NCI-H510A (cell line): ENCODE measurements around the gene HHLA2.

ENCODE experiments used
- DNase-seq: peaks from one replicate; lab custom pipeline; 2025; lab: John Stamatoyannopoulos, UW

The HHLA2 gene

GRCh38 chr3:108300103-108300849 is 3.9 kb downstream of the HHLA2 start:
- no peak for DNase-seq

DNA sequence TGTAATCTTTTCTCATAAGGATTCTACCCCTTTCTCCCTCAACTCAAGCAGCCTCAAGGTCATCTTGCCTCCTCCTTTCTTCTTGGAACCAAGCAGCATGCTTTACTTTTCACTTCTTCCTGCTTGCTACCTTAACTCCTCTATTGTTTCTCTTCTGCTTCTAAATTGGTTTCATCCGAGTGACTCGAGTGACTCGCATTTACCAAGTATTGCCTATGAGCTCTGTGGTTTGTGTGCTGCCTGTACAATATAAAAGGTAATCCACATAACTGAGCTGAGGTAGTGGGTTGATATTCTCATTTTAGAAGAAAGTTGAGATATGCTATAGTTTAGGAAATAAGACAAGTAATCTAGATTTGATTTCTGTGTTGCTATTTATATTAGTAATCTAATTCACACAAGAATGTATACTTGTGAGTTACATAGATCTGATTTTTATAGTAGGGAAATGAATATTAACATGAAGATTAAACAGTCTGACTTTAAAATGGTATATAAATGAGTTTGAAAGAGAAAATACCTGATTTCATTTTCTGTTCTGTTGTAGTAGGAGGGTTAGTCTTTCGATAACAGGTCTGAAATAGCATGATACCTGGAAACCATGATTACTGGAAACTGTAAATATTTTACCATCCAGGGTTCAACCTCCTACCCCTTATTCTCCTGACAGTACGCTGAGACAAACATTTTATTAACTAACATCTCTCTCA is 5.5 kb downstream of the HHLA2 start:
- no peak for DNase-seq

GRCh38 chr3:108302570-108302969 is 6.2 kb downstream of the HHLA2 start:
- DNase-seq, result no peak

GRCh38 chr3:108305484-108306172 is 9.3 kb downstream of the HHLA2 start:
- no peak for DNase-seq

DNA sequence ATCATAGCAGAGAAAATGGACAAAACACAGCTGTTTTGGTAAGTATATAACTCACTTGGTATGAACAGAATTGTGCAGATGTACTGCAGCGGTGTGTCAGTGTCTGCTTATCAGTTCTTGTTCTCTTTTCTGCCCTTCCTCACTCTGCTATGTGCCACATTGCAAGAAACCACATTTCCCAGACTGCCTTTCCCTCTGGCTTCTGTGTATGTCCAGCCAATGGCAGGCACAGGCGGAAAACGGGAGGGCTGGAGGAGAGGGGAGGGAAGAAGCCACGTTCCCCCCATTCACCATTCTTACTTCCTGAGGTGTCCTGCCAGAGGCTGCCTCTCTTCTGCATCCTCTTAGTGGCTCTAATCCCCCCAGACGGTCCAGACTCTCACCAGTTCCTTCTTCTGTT is 15.4 kb downstream of the HHLA2 start:
- DNase-seq, result no peak

DNA sequence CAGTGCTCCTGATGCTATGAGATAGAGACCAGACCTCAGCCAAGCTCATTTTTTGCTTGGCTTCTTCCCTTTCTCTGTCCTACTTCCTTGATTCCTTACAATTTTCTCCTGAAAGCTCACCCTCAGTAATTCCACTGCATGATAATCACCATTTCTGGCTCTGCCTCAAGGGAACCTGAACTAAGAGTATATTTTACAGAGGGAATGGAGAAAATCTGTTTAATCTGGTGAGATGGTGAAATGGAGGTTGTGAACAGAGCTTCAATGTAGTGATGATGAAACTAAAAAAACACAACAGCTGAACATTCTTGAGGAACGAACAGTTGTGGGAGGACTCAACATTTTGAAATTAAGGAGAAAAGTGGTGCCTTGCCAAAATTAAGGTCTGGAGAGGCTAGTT is 16.3 kb downstream of the HHLA2 start:
- no peak for DNase-seq

GRCh38 chr3:108315767-108316301 is 19.5 kb downstream of the HHLA2 start:
- DNase-seq, result no peak

GRCh38 chr3:108319428-108320082 is 23.2 kb downstream of the HHLA2 start:
- DNase-seq, result no peak

GRCh38 chr3:108320746-108321350 is 24.5 kb downstream of the HHLA2 start:
- DNase-seq, result no peak

GRCh38 chr3:108322352-108322751 is 26.0 kb downstream of the HHLA2 start:
- no peak for DNase-seq

DNA sequence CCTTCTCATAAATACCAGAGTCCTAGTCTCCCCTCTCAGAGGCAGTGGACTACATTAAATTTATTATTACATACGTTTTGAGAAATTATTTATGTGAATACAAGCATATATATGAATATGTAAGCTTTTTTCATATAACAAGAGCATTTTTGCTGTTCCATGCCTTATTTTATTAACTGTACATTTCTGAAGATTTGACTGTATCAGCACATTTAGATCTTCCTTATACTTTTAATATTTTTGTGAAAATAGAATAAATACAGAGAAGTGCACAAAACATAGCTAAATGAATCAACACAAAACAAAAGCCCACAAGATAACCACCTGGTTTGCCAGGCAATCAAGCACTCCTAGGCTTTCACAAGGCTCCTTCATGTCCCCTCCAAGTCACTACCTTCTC is 27.8 kb downstream of the HHLA2 start:
- no peak for DNase-seq

- DNase-seq, result no peak
These were observed 30.8 kb downstream of the HHLA2 start for GRCh38 chr3:108327168-108327567.

DNA sequence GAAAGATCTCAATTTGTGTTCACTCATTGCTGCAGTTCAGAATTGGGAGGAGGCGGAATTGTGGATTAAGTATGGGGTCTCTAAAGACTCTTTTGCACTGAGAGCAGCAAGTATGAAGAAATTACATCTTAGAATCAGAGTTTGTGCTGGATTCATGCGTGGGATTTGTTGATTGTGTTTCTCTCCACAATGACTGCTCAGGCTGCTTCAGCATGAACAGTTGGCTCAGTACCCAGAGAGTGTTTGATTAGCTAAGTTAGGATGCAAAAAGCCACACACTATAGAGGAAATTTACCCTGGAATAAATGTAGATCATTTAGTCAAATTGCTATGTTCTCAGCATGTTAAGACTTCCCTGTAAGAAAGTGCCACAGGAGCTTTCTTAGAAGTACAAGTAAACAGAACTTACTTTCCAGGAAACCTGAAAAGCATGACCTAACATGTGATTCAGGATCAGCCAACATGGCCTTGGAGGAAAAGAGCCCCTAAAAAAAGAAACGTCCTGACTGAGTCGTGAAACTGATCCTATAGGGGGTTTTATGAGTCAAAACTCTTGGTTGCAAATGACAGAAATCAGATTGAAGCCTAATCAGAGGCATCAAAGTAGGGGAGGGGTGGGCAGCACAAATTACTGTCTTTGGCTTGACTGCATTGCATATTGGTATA is 32.6 kb downstream of the HHLA2 start:
- no peak for DNase-seq

DNA sequence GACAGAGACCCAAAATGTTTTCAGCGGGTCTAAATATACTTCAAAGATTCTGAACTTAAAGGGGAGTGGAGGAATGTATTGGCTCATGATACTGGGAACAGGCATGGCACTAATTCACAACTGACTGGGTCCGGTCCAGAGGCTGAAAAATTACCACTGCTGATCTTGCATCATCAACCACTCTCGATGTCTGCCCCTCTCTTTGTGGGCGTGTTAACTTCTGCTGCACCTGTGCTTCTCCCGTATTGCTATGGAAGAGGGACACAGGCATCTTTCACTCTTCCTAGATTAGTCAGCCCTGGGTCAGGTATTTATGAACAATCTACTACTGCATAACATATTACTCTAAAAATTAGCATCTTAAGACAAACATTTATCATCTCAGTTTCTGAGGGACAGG is 33.2 kb downstream of the HHLA2 start:
- no peak for DNase-seq

GRCh38 chr3:108329947-108330346 is 33.6 kb downstream of the HHLA2 start:
- no peak for DNase-seq

DNA sequence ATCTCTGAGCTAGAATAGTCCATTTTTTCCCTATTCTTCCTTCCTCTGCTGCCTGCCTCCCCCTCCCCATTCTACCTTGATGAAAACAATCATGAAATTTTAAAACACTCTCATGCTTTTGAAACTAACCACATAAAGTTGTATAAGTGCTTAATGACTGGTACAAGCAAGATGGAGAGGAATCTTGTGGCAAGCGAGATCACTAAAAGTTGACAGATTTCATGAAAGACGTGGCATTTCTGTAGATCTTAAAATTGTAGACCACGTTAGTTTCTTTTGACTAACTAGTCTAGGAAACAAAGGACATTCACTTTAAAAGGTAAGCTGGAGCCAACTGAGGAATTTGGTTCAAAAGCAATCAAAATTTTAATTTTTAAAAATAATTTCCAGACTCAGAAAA is 35.4 kb downstream of the HHLA2 start:
- DNase-seq, result no peak

- DNase-seq, result no peak
These were observed 37.6 kb downstream of the HHLA2 start for GRCh38 chr3:108333961-108334360.

DNA sequence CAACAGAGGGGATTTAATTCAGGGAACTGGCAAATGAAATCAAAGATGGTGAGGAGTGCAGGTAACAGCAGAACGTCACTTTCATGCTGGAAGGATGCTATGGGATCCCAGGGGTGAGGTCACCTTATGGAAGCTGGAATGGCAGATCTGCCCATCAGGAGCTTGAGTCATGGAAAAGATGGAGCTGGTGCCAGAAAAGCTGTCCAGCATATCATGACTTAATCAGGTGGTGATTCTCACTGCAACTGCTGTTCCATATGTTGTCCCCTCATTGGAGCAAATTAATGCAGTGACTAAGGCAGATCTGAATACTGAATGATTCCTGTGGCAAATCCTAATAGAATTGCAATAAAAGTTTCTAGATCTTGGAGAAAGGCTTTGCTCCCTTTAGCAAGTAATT is 38.4 kb downstream of the HHLA2 start:
- DNase-seq, result no peak

DNA sequence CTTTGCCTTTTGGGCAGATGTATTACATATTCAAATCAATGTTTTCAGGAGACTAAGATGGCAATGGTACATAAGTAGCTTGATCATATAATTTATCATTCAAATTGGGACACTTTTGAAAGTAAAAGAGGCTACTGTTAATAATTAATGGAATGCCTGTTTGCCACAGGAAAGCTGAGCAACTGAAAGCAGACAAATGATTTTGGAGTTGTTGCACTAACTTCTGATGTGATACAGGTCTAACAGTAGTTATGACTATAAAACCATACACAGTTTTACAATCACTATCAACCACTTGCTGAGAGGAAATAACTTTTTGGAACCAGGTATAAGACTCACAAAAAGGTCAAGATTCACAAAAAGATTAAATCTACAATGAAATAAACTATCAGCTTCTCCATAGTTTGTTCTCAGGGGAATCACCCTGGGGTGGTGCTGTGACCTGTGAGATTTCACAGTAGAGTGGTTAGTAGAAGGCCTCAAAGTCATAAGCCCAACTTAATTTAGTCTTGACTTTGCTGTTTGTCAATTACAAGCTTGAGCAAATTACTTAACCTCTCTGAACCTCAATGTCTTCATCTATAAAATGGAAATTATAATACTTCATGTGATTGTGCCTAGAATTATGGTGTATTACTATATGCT is 42.7 kb downstream of the HHLA2 start:
- DNase-seq, result no peak

DNA sequence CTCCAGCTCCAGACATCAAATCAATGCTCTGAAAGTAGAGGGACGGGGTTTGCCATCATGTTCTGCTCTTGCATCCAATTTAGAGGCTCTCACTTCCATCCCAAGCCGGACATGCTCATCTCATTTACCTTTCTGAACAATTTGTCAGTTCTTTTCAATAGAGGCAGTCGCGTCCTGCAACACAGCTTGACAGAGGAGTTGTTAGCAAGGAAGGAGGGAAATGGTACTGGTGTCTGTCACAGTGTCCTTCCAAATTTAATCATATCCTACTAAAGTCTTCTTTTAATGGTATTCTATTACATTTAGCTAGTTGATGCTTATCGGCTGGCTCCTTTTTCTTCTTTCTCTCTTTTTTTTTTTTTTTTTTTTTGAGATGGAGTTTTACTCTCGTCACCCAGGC is 45.6 kb downstream of the HHLA2 start:
- DNase-seq, result no peak
